ENCODE results near the gene TFCP2L1.

TFCP2L1 gene

GRCh38 chr2:121324601-121325000 lies 39.6 kb upstream of the TFCP2L1 start (continued):
- TF ChIP-seq ZNF423 (tag by site-specific recombination; IDR thresholded peaks at IDR 0.05) = no peak

DNA sequence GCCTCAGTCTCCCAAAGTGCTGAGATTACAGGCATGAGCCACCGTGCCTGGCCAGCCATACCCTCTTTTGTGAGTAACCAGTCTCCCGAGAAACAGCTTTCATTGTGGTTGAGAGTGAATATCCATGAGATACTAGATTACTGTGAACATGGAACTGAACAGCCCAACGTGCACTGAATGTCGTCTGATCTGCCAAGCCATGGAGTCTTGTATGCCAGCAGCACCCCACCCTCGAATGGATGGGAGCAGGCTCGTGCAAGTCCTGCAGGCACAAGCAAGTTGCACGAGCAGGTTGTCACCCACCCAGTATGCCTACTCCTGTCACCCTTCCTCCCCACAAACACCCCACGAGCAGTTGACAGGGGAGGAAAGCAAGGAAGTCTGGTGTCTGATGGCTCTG lies 36.5 kb upstream of the TFCP2L1 start:
- ChIA-PET POLR2A (no interaction called here), CTCF (interaction anchor here (0.6 to 3.0 kb wide), 3 partner anchors 38 to 576 kb away, joined by 3 to 17 read pairs (median 4); no protein-coding TSS in a partner anchor)
- Histone ChIP-seq H3K4me1 (ENCODE audit: control insufficient read depth, insufficient read depth, low read length) (no peaks in the 10 kb centered on the region), H3K4me3 (ENCODE audit: low read depth, low read length) (no peak overlapping the region), H3K36me3 (ENCODE audit: control insufficient read depth in 2 of 2, insufficient read depth in 1 of 2, low read length in 2 of 2) (no peaks in the 10 kb centered on the region), H3K27ac (ENCODE audit: extremely low read depth, low read depth, low read length) (no peak overlapping the region), H3K9me3 (ENCODE audit: control insufficient read depth, insufficient read depth, low read depth, low read length) (no peaks in the 10 kb centered on the region)
- no peak for TF ChIP-seq ZNF341 (tag by site-specific recombination; IDR thresholded peaks at IDR 0.05; ENCODE audit: low read depth)
- TF ChIP-seq ZNF701 (tag by site-specific recombination; IDR thresholded peaks at IDR 0.05) = no peak
- no peak for TF ChIP-seq REPIN1 (tag by site-specific recombination; IDR thresholded peaks at IDR 0.05; ENCODE audit: low read depth)
- no peak for TF ChIP-seq ZNF146 (tag by site-specific recombination; IDR thresholded peaks at IDR 0.05)
- no peak for TF ChIP-seq ZNF302 (tag by site-specific recombination; IDR thresholded peaks at IDR 0.05; ENCODE audit: low read depth)
- TF ChIP-seq HOXC10 (CRISPR knock-in tag; IDR thresholded peaks at IDR 0.05) = no peak

DNA sequence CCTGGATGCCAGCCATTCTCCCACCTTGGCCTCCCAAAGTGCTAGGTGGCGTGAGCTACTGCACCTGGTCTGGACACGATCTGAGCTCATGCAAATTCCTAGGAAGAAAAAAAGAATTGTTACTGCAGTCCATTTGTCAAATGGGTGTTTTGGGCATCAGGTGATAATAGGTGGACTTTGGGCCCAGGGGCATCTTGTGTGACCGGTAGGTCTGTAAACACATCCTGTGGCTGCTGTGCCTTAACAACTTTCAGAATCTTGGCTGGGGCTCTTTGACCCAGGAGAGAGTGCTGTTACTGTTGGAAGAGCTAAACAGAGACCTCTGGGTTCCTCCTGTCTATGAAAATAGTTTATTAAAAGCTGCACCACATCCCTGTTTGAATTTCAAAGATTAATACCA lies 34.9 kb upstream of the TFCP2L1 start:
- H3K4me1 ChIP-seq (ENCODE audit: control insufficient read depth, insufficient read depth, low read length) = no peaks in the 10 kb centered on the region
- TF ChIP-seq GFI1B (tag by site-specific recombination; IDR thresholded peaks at IDR 0.05) = no peak
- no peak for TF ChIP-seq ZXDB (tag by site-specific recombination; IDR thresholded peaks at IDR 0.05)
- no peak for TF ChIP-seq ZNF214 (tag by site-specific recombination; IDR thresholded peaks at IDR 0.05; ENCODE audit: borderline replicate concordance)
- TF ChIP-seq ZNF223 (tag by site-specific recombination; IDR thresholded peaks at IDR 0.05) = no peak
- no peak for TF ChIP-seq ZNF174 (tag by site-specific recombination; IDR thresholded peaks at IDR 0.05)
- TF ChIP-seq, protein P1, sequence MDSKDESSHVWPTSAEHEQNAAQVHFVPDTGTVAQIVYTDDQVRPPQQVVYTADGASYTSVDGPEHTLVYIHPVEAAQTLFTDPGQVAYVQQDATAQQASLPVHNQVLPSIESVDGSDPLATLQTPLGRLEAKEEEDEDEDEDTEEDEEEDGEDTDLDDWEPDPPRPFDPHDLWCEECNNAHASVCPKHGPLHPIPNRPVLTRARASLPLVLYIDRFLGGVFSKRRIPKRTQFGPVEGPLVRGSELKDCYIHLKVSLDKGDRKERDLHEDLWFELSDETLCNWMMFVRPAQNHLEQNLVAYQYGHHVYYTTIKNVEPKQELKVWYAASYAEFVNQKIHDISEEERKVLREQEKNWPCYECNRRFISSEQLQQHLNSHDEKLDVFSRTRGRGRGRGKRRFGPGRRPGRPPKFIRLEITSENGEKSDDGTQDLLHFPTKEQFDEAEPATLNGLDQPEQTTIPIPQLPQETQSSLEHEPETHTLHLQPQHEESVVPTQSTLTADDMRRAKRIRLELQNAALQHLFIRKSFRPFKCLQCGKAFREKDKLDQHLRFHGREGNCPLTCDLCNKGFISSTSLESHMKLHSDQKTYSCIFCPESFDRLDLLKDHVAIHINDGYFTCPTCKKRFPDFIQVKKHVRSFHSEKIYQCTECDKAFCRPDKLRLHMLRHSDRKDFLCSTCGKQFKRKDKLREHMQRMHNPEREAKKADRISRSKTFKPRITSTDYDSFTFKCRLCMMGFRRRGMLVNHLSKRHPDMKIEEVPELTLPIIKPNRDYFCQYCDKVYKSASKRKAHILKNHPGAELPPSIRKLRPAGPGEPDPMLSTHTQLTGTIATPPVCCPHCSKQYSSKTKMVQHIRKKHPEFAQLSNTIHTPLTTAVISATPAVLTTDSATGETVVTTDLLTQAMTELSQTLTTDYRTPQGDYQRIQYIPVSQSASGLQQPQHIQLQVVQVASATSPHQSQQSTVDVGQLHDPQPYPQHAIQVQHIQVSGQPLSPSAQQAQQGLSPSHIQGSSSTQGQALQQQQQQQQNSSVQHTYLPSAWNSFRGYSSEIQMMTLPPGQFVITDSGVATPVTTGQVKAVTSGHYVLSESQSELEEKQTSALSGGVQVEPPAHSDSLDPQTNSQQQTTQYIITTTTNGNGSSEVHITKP (tag by site-specific recombination; IDR thresholded peaks at IDR 0.05) = no peak
- TF ChIP-seq ZNF585B (tag by site-specific recombination; IDR thresholded peaks at IDR 0.05) = no peak
- TF ChIP-seq, protein P2, sequence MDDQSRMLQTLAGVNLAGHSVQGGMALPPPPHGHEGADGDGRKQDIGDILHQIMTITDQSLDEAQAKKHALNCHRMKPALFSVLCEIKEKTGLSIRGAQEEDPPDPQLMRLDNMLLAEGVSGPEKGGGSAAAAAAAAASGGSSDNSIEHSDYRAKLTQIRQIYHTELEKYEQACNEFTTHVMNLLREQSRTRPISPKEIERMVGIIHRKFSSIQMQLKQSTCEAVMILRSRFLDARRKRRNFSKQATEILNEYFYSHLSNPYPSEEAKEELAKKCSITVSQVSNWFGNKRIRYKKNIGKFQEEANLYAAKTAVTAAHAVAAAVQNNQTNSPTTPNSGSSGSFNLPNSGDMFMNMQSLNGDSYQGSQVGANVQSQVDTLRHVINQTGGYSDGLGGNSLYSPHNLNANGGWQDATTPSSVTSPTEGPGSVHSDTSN (CRISPR knock-in tag; IDR thresholded peaks at IDR 0.05) = no peak
- TF ChIP-seq ZNF133 (tag by site-specific recombination; IDR thresholded peaks at IDR 0.05) = no peak
- TF ChIP-seq ZNF248 (tag by site-specific recombination; IDR thresholded peaks at IDR 0.05) = no peak
- TF ChIP-seq KLF16 (tag by site-specific recombination; IDR thresholded peaks at IDR 0.05) = no peak
- TF ChIP-seq ZNF548 (tag by site-specific recombination; IDR thresholded peaks at IDR 0.05) = no peak
- no peak for TF ChIP-seq AEBP2 (tag by site-specific recombination; IDR thresholded peaks at IDR 0.05; ENCODE audit: borderline replicate concordance)
- TF ChIP-seq ZNF777 (tag by site-specific recombination; IDR thresholded peaks at IDR 0.05; ENCODE audit: borderline replicate concordance) = no peak
- TF ChIP-seq ZSCAN30 (tag by site-specific recombination; IDR thresholded peaks at IDR 0.05) = no peak
- no peak for TF ChIP-seq ZNF791 (tag by site-specific recombination; IDR thresholded peaks at IDR 0.05)
- no peak for TF ChIP-seq ZBTB8A (tag by site-specific recombination; IDR thresholded peaks at IDR 0.05)
- TF ChIP-seq PRDM4 (tag by site-specific recombination; IDR thresholded peaks at IDR 0.05) = no peak
- H3K9me3 ChIP-seq (ENCODE audit: control insufficient read depth, insufficient read depth, low read depth, low read length) = no peaks in the 10 kb centered on the region
- H3K4me3 ChIP-seq (ENCODE audit: low read depth, low read length) = no peak overlapping the region
- no peaks in the 10 kb centered on the region for H3K36me3 ChIP-seq (ENCODE audit: control insufficient read depth in 2 of 2, insufficient read depth in 1 of 2, low read length in 2 of 2)
- no peak overlapping the region for H3K27ac ChIP-seq (ENCODE audit: extremely low read depth, low read depth, low read length)
- CTCF ChIA-PET = interaction anchor here (0.6 to 3.4 kb wide), 5 partner anchors 22 to 192 kb away, joined by 3 to 12 read pairs (median 3); no protein-coding TSS in a partner anchor
- POLR2A ChIA-PET = interaction anchor here (0.5 to 0.6 kb wide), 2 partner anchors 9 to 11 kb away, joined by 4 to 5 read pairs; no protein-coding TSS in a partner anchor
